ENCODE data around the gene IMMP2L. TPM values are rescaled to one million over a fixed set of nuclear protein-coding genes. Genes with fewer than 3 reads are reported as not detected.
"Not testable (repeated sequence)": the region's sequence is repeated elsewhere in the genome, so short reads cannot be mapped to it uniquely, and the experiment has no call there.

Gene IMMP2L
- total RNA-seq, 2 donors from 2014 or later: 13.1 to 22.7 TPM

GRCh38 chr7:111329367-111330234 is 232.7 kb downstream of the IMMP2L start:
- TF ChIP-seq, protein P1, sequence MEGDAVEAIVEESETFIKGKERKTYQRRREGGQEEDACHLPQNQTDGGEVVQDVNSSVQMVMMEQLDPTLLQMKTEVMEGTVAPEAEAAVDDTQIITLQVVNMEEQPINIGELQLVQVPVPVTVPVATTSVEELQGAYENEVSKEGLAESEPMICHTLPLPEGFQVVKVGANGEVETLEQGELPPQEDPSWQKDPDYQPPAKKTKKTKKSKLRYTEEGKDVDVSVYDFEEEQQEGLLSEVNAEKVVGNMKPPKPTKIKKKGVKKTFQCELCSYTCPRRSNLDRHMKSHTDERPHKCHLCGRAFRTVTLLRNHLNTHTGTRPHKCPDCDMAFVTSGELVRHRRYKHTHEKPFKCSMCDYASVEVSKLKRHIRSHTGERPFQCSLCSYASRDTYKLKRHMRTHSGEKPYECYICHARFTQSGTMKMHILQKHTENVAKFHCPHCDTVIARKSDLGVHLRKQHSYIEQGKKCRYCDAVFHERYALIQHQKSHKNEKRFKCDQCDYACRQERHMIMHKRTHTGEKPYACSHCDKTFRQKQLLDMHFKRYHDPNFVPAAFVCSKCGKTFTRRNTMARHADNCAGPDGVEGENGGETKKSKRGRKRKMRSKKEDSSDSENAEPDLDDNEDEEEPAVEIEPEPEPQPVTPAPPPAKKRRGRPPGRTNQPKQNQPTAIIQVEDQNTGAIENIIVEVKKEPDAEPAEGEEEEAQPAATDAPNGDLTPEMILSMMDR (IDR thresholded peaks at IDR 0.05): no peak
- H3K27me3 ChIP-seq (replicated peaks; ENCODE audit: insufficient read depth): no peaks in the 10 kb centered on the region
- no peak for DNase-seq (ENCODE audit: low spot score)
- no peaks in the 10 kb centered on the region for H3K9me3 ChIP-seq
- H3K36me3 ChIP-seq: no peaks in the 10 kb centered on the region
- H3K27ac ChIP-seq: no peak overlapping the region
- no peak overlapping the region for H3K4me3 ChIP-seq
- no peak for ATAC-seq (ENCODE audit: insufficient number of reproducible peaks, low FRiP score, low read depth)
- peaks cover 0 to 4% of the 10 kb centered on the region in 2 donors for H3K4me1 ChIP-seq (ENCODE audit: control insufficient read depth in 1 of 2, low read depth in 2 of 2)

GRCh38 chr7:111328487-111328886 is 233.8 kb downstream of the IMMP2L start:
- Histone ChIP-seq H3K27me3 (replicated peaks; ENCODE audit: insufficient read depth) (no peaks in the 10 kb centered on the region), H3K9me3 (no peaks in the 10 kb centered on the region), H3K27ac (no peak overlapping the region), H3K36me3 (no peaks in the 10 kb centered on the region), H3K4me3 (no peak overlapping the region), H3K4me1 (ENCODE audit: control insufficient read depth in 1 of 2, low read depth in 2 of 2) (peaks cover 0 to 4% of the 10 kb centered on the region in 2 donors)
- ATAC-seq (ENCODE audit: insufficient number of reproducible peaks, low FRiP score, low read depth): no peak
- no peak for DNase-seq (ENCODE audit: low spot score)
- TF ChIP-seq, protein P1 (IDR thresholded peaks at IDR 0.05): no peak

DNA sequence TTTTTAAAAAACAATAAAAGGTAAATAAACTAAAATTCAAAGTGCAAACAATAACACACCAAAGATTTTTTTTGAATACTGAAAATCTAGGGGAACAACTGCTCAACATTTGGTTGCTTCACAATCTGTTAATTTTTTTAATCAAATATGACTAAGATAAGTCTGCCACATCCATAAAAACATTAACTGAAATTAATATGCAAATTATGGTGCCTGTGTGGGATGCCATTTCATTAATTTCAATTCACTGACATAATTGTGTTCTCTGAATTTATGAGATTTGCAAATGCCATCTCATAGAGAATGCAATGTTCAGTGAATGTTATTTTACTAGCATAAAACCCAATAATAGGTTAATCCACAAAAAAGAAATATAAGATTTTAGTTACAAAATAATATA is 237.5 kb downstream of the IMMP2L start:
- Histone ChIP-seq H3K4me3 (no peak overlapping the region), H3K27ac (no peak overlapping the region), H3K27me3 (replicated peaks; ENCODE audit: insufficient read depth) (no peaks in the 10 kb centered on the region), H3K9me3 (no peaks in the 10 kb centered on the region), H3K4me1 (ENCODE audit: control insufficient read depth in 1 of 2, low read depth in 2 of 2) (peaks cover 0 to 7% of the 10 kb centered on the region in 2 donors), H3K36me3 (no peaks in the 10 kb centered on the region)
- TF ChIP-seq, protein P1 (IDR thresholded peaks at IDR 0.05): no peak
- ATAC-seq (ENCODE audit: insufficient number of reproducible peaks, low FRiP score, low read depth) (no peak), DNase-seq (ENCODE audit: low spot score) (no peak)

DNA sequence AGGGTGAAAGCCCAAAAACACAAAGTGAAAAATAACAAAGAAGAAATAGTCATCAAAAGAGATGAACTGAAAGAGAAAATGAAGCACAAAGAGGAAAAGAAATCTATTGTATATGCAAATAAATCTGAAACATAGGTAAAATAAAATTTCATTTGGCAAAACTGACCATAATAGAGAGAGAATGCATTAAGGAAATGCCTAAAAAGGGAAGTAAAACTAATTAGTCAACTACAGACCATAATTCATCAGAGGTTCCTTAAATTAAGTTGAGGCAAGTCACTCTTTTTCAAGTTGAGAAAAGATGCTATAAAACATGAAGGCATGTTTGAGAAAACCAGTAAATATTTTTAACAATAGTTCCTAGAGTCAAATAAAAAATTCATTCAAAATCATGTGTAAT is 238.1 kb downstream of the IMMP2L start:
- H3K4me3 ChIP-seq: no peak overlapping the region
- no peaks in the 10 kb centered on the region for H3K9me3 ChIP-seq
- H3K27me3 ChIP-seq (replicated peaks; ENCODE audit: insufficient read depth): no peaks in the 10 kb centered on the region
- DNase-seq (ENCODE audit: low spot score): no peak
- ATAC-seq (ENCODE audit: insufficient number of reproducible peaks, low FRiP score, low read depth): no peak
- peaks cover 0 to 7% of the 10 kb centered on the region in 2 donors for H3K4me1 ChIP-seq (ENCODE audit: control insufficient read depth in 1 of 2, low read depth in 2 of 2)
- no peaks in the 10 kb centered on the region for H3K36me3 ChIP-seq
- TF ChIP-seq, protein P1 (IDR thresholded peaks at IDR 0.05): no peak
- H3K27ac ChIP-seq: no peak overlapping the region

DNA sequence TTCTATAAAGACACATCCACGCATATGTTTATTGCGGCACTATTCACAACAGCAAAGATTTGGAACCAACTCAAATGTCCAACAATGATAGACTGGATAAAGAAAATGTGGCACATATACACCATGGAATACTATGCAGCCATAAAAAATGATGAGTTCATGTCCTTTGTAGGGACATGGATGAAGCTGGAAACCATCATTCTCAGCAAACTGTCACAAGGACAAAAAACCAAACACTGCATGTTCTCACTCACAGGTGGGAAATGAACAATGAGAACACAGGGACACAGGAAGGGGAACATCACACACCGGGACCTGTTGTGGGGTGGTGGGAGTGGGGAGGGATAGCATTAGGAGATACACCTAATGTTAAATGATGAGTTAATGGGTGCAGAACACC is 238.6 kb downstream of the IMMP2L start:
- H3K36me3 ChIP-seq; H3K4me3 ChIP-seq; H3K27me3 ChIP-seq (replicated peaks; ENCODE audit: insufficient read depth); H3K4me1 ChIP-seq (ENCODE audit: control insufficient read depth in 1 of 2, low read depth in 2 of 2); DNase-seq (ENCODE audit: low spot score); H3K9me3 ChIP-seq; H3K27ac ChIP-seq; ATAC-seq (ENCODE audit: insufficient number of reproducible peaks, low FRiP score, low read depth): not testable (repeated sequence)

All from thoracic aorta (tissue), 2 donors.